Muscle of leg (tissue), 11 donors: ENCODE data around the gene NR1I2. TPM values are rescaled to one million over a fixed set of nuclear protein-coding genes. Genes with fewer than 3 reads are reported as not detected.
A peak's percentile ranks its signal among the peaks of the same experiment; 100 is the strongest.

Experiments used
- DNase-seq: peaks from one replicate; pipeline ENCODE4 v3.0.0; 2013
- H3K27ac ChIP-seq: one replicate; pipeline ENCODE4 v1.5.1; 2013; ENCODE audit warnings: mild to moderate bottlenecking, low read length, control low read depth
- H3K27me3 ChIP-seq: one replicate; pipeline ENCODE4 v1.6.1; 2013; ENCODE audit warnings: low read length; ENCODE audit not compliant: control insufficient read depth, insufficient read depth
- H3K36me3 ChIP-seq: one replicate; pipeline ENCODE4 v1.6.1; 2013; ENCODE audit warnings: low read length; ENCODE audit not compliant: control insufficient read depth, insufficient read depth
- H3K4me1 ChIP-seq: one replicate; pipeline ENCODE4 v1.6.1; 2013; ENCODE audit warnings: low read length; ENCODE audit not compliant: control insufficient read depth, insufficient read depth
- H3K4me3 ChIP-seq: one replicate; pipeline ENCODE4 v1.5.1; 2013; ENCODE audit warnings: low read length, control low read depth
- H3K9me3 ChIP-seq: replicated peaks from 2 replicates; pipeline ENCODE4 v1.6.1; 2013; ENCODE audit warnings: low read depth, low read length; ENCODE audit not compliant: control insufficient read depth
- WGBS: methylation state at CpG from one replicate; pipeline ENCODE4 v1.1.5; 2013; ENCODE audit warnings: missing lambda C conversion rate; ENCODE audit not compliant: insufficient coverage; 5-methylcytosine and 5-hydroxymethylcytosine counted together
- polyA plus RNA-seq, 8 donors: library from polyadenylated mRNA; unstranded; fragments of 120-200 nt; gene quantifications; one replicate each; pipeline versions ENCODE4 v1.2.1 to v1.2.3, GENCODE V29; 2013; ENCODE audit warnings: inconsistent platforms in 1 of 8, low replicate concordance in 1 of 8; ENCODE audit not compliant: insufficient read length in 8 of 8, insufficient read depth in 1 of 8
- total RNA-seq: library from RNA; stranded (reverse); fragments of 120-200 nt; gene quantifications from one replicate; pipeline ENCODE4 v1.2.4, GENCODE V29; 2013

Gene NR1I2
- total and polyA plus RNA-seq, 9 donors = 0.19 to 1.9 (median 0.33) TPM

DNA sequence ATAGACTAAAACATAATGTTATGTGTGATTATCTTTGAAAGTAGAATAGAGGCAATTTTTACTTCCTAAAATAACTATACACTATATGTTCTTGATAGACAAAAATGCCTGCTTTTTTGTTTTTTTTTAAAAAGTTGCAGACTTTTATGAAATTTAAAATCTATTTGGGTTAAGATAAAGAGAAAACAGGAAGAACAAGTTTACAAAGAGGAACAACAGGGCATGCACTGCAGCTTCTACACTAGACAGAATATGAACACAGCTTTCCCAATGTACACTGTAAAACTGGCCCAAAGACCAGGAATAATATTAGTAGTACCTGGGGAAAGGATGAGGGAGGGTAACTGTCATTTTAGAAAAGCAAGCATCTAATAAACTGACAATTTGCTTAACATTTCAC lies 53.7 kb downstream of the NR1I2 start:
- no peak for DNase-seq
- no peaks in the 10 kb centered on the region for H3K4me1 ChIP-seq
- H3K9me3 ChIP-seq = no peaks in the 10 kb centered on the region
- H3K36me3 ChIP-seq = peaks cover 2% of the 10 kb centered on the region
- H3K4me3 ChIP-seq = no peak overlapping the region
- H3K27ac ChIP-seq = no peak overlapping the region
- no peaks in the 10 kb centered on the region for H3K27me3 ChIP-seq

DNA sequence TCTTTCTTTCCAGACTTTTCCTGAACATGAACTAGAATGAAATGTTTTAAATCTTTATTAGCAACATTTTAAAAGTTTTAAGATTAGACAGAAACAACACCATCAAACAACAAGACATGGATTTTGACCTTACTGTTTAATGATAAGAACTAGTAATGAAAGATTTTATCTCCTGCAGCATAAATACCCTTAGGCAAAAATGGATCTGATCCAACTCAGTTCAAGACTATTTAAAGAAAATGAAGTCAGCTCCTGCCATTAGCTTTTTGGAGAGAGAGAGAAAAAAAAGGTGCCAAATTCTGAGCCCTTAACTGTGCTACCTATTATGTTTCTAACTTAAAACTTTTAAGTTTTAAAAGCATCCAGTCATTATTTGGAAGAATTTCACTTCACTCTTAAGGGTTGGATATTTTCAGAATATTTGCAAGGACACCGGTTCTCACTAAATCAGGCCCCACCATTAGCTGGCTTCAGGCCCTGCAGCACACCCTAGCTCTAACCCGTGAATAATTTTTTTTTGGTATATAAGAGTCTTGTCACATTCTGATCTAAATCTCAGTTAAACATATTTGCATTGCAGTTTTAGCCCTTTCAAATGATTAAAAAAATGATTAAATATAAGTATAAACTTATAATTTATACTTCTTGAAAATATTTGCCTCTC lies 60.0 kb downstream of the NR1I2 start:
- Histone ChIP-seq H3K36me3 (peaks cover 10% of the 10 kb centered on the region), H3K4me3 (no peak overlapping the region), H3K27ac (peak overlapping the region; percentile 57), H3K4me1 (no peaks in the 10 kb centered on the region), H3K9me3 (no peaks in the 10 kb centered on the region), H3K27me3 (no peaks in the 10 kb centered on the region)
- WGBS = no CpG with 5 or more reads among the region's 2 CpGs
- peak; percentile 33 for DNase-seq

DNA sequence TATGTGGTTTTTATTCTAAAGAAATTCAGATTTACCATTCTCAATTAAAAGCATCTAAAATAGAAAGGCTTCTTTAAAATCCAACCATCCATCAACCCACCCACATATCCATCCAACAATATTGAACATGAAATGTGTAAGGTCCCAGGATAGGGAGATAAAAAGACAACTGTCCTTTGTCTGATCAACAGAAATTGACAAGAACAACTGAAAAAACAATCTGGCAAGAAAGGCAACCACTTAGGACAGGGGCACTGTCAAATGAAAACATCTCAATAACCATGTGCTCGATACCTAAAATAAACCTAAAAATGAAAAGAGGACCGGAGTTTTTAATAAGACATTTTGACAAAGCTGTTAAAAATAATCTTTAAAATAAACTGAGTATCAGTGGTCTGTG lies 67.2 kb downstream of the NR1I2 start:
- no peaks in the 10 kb centered on the region for H3K36me3 ChIP-seq
- no peak overlapping the region for H3K4me3 ChIP-seq
- no peaks in the 10 kb centered on the region for H3K27me3 ChIP-seq
- no peak overlapping the region for H3K27ac ChIP-seq
- no CpG with 5 or more reads among the region's 2 CpGs for WGBS
- peaks cover 3% of the 10 kb centered on the region for H3K9me3 ChIP-seq
- no peak for DNase-seq
- no peaks in the 10 kb centered on the region for H3K4me1 ChIP-seq

DNA sequence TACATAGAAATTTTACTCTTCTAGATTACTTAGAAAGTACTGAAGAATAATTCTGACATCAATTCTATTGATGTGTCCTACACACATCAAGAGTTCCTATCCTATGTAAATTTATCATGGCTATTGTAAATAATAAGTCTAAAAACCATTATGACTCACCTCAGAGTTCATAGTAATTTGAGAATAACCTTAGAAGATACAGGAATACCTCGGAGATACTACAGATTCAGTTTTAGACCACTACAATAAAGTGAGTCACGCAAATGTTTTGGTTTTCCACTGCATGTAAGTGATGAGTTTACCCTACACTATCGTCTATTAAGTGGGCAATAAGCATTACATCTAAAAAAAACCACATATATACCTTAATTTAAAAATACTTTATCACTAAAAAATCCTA lies 74.8 kb downstream of the NR1I2 start:
- no peaks in the 10 kb centered on the region for H3K27me3 ChIP-seq
- H3K36me3 ChIP-seq = peaks cover 17% of the 10 kb centered on the region
- no peak overlapping the region for H3K27ac ChIP-seq
- H3K9me3 ChIP-seq = peaks cover 14% of the 10 kb centered on the region
- H3K4me1 ChIP-seq = no peaks in the 10 kb centered on the region
- H3K4me3 ChIP-seq = no peak overlapping the region
- no peak for DNase-seq
- WGBS = no CpG with 5 or more reads among the region's 3 CpGs

DNA sequence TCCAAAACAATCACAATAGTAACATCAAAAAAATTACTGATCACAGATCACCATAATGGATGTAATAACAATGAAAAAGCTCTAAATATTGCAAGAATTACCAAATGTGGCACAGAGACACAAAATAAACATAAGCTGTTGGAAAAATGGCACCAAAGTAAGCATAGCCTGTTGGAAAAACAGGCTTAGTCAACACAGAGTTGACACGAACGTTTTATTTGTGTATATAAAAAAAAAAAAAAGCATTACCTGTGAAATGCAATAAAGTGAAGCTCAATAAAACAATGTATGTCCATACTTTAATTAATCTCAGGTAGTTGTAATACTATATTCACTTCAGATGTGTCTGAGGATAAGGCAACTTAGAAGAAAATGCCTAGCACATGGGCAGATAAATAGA lies 77.1 kb downstream of the NR1I2 start:
- DNase-seq = no peak
- no peaks in the 10 kb centered on the region for H3K4me1 ChIP-seq
- no peaks in the 10 kb centered on the region for H3K27me3 ChIP-seq
- H3K9me3 ChIP-seq = peaks cover 11% of the 10 kb centered on the region
- no CpG with 5 or more reads among the region's 2 CpGs for WGBS
- H3K27ac ChIP-seq = no peak overlapping the region
- H3K4me3 ChIP-seq = no peak overlapping the region
- peaks cover 24% of the 10 kb centered on the region for H3K36me3 ChIP-seq

DNA sequence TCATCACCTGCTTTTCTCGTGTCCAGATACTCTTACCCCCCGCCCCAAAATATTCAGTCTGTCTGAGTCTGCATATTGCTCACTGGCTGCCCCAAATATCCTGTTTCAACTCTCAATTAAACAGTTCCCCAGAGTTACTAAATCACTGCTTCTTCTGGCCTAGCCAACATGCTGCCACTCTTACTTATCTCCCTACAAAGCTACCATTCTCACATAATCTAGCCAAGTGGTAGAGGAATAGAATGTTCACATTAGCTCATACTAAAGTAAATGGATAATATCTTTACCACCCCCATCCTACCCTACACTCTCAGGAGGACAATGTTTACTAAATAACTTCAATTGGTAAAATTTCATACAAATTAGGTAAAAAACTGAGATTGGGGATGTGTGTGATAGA lies 77.8 kb downstream of the NR1I2 start:
- H3K36me3 ChIP-seq = peaks cover 24% of the 10 kb centered on the region
- H3K27ac ChIP-seq = no peak overlapping the region
- no peaks in the 10 kb centered on the region for H3K4me1 ChIP-seq
- DNase-seq = no peak
- H3K4me3 ChIP-seq = no peak overlapping the region
- 96% methylated on average over 2 of the region's 2 CpGs for WGBS
- H3K27me3 ChIP-seq = no peaks in the 10 kb centered on the region
- peaks cover 11% of the 10 kb centered on the region for H3K9me3 ChIP-seq

DNA sequence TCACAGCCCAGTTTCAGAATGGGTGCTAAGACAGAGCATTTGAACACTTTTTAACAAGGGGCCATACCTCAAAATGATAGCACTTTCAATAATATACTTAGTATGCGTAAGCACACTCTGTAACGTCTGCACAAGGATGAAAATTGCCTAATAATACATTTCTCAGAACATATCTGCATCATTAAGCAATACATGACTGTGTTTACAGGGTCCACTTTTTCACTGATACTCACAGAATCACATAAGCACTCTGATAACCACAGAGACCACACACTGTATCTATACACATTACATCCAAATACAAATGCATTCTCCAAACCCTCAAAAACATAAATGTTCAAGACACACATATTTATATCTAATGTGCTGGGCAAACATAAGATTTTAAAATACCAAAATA lies 79.8 kb downstream of the NR1I2 start:
- no peak overlapping the region for H3K27ac ChIP-seq
- H3K36me3 ChIP-seq = peaks cover 24% of the 10 kb centered on the region
- H3K4me3 ChIP-seq = no peak overlapping the region
- H3K9me3 ChIP-seq = peaks cover 11% of the 10 kb centered on the region
- WGBS = 92% methylated on average over 2 of the region's 2 CpGs
- DNase-seq = no peak
- no peaks in the 10 kb centered on the region for H3K27me3 ChIP-seq
- H3K4me1 ChIP-seq = no peaks in the 10 kb centered on the region

DNA sequence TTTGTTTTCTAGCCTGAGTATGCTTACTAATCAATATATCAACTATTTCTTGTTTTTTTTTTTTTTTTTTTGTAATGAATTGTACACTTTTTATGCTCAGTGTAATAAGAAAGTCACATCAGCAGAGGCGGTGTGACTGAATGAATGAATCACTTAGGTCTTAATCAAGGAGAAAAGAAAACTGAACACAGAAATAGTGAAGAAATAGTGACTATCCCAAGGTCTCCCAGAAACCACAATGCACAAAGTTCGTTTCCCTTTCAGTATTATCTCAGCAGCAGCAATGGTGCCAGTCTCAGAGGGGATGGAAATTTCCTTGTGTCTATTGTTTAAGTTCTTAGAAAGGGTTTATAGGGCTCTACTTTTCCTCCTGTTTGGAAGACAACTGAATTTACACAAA lies 80.7 kb downstream of the NR1I2 start:
- H3K36me3 ChIP-seq = peaks cover 21% of the 10 kb centered on the region
- no peak overlapping the region for H3K27ac ChIP-seq
- DNase-seq = no peak
- no CpG with 5 or more reads among the region's 2 CpGs for WGBS
- H3K4me3 ChIP-seq = no peak overlapping the region
- no peaks in the 10 kb centered on the region for H3K4me1 ChIP-seq
- peaks cover 9% of the 10 kb centered on the region for H3K9me3 ChIP-seq
- no peaks in the 10 kb centered on the region for H3K27me3 ChIP-seq

DNA sequence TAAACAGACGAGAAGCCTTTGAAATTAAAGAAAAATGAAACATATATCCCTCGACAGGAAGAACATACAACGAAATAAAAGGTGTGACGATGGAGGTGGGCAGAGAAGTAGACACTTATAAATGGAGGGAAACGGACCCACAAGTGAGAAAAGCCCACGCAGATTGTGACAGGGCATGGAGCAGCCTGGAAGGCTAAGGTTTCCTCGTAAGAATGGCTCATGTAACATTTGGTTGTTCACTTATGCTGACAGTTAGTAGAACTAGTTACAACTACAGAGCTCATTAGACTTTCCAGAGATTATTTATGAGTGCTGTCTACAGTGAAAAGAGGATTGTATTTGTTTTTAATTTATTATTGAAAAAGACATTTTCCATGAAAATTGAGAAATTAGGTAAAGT lies 82.6 kb downstream of the NR1I2 start:
- H3K36me3 ChIP-seq = peaks cover 11% of the 10 kb centered on the region
- H3K4me1 ChIP-seq = no peaks in the 10 kb centered on the region
- 76% methylated on average over 6 of the region's 7 CpGs for WGBS
- no peak overlapping the region for H3K27ac ChIP-seq
- no peak overlapping the region for H3K4me3 ChIP-seq
- DNase-seq = no peak
- no peaks in the 10 kb centered on the region for H3K9me3 ChIP-seq
- no peaks in the 10 kb centered on the region for H3K27me3 ChIP-seq
